GM12878 (cell line): Measurements from ENCODE around the gene ENOX1. TPM values are rescaled to one million over a fixed set of nuclear protein-coding genes. Genes with fewer than 3 reads are reported as not detected.

Experiments used
- ATAC-seq: fragments of 200-7000 bp; cut with Tn5 transposase; 3 replicates; pipeline ENCODE4 v1.9.1; 2020; ENCODE audit warnings: mild to moderate bottlenecking, moderate library complexity
- BruUV-seq: library from RNA; stranded (reverse); fragments of 400-500 nt; replicated peaks from 2 replicates; lab custom pipeline; 2021; lab: Mats Ljungman, UMichigan
- CTCF ChIA-PET: fragments of 300-600 bp; sonication (Branson Sonifier 250); formaldehyde crosslinking; extraction: SDS; loops from one replicate; lab custom pipeline; 2021; ENCODE audit warnings: inconsistent platforms; lab: Yijun Ruan, JAX
- POLR2A ChIA-PET: fragments of 350-600 bp; formaldehyde crosslinking; extraction: SDS; loops from one replicate; lab custom pipeline; 2021; ENCODE audit warnings: inconsistent platforms; lab: Charles Lee
- RAD21 ChIA-PET: fragments of 300-600 bp; sonication (Branson Sonifier 250); formaldehyde crosslinking; loops from one replicate; lab custom pipeline; 2023; ENCODE audit warnings: antibody characterized with exemption; ENCODE audit not compliant: unreplicated experiment; lab: Charles Lee
- SMC1A ChIA-PET: fragments of 300-600 bp; sonication (Branson Sonifier 250); formaldehyde crosslinking; loops from one replicate; lab custom pipeline; 2023; ENCODE audit not compliant: unreplicated experiment, uncharacterized antibody; lab: Charles Lee
- DNase-seq: peaks from one replicate; pipeline ENCODE4 v3.0.0-alpha.2; 2011; ENCODE audit warnings: low read depth, low spot score
- FAIRE-seq: peaks from 3 replicates; lab custom pipeline; 2011; peaks lifted over from hg19 to GRCh38; lab: Jason Lieb, UNC
- H2AFZ ChIP-seq: 2 replicates; pipeline ENCODE4 v1.6.0; 2011; ENCODE audit warnings: low read depth, low read length, control low read depth; ENCODE audit not compliant: control insufficient read depth
- H3K27ac ChIP-seq: 2 replicates; pipeline ENCODE4 v1.5.1; 2011; ENCODE audit warnings: control low read depth; ENCODE audit not compliant: control insufficient read depth, insufficient read depth
- H3K27me3 ChIP-seq, 2 experiments: replicated peaks in 1 of 2; 2 replicates each; pipeline versions ENCODE4 v1.6.0 to v1.6.1; 2011; ENCODE audit warnings: low read length in 1 of 2; ENCODE audit not compliant: control insufficient read depth in 2 of 2, insufficient read depth in 2 of 2
- H3K36me3 ChIP-seq, 2 experiments: 2 replicates each; pipeline ENCODE4 v1.5.1; 2011; ENCODE audit warnings: low read length in 1 of 2; ENCODE audit not compliant: control insufficient read depth in 2 of 2, insufficient read depth in 2 of 2
- H3K4me1 ChIP-seq: 2 replicates; pipeline ENCODE4 v1.6.1; 2011; ENCODE audit warnings: mild to moderate bottlenecking, low read length, moderate library complexity, mixed read lengths; ENCODE audit not compliant: control insufficient read depth, insufficient read depth
- H3K4me2 ChIP-seq: 2 replicates; pipeline ENCODE4 v1.6.0; 2011; ENCODE audit warnings: control low read depth; ENCODE audit not compliant: control insufficient read depth, insufficient read depth
- H3K4me3 ChIP-seq: fragments of 200-600 bp; sonication (generic); 2 replicates; pipeline ENCODE4 v1.5.1; 2016
- H3K79me2 ChIP-seq: 2 replicates; pipeline ENCODE4 v1.6.0; 2011; ENCODE audit warnings: low read length; ENCODE audit not compliant: control insufficient read depth, insufficient read depth
- H3K9ac ChIP-seq: 2 replicates; pipeline ENCODE4 v1.8.0; 2011; ENCODE audit warnings: low read length, control low read depth, mixed read lengths; ENCODE audit not compliant: control insufficient read depth, insufficient read depth
- H3K9me3 ChIP-seq: replicated peaks from 3 replicates; pipeline ENCODE4 v1.5.1; 2011; ENCODE audit warnings: mild to moderate bottlenecking, low read length; ENCODE audit not compliant: control insufficient read depth, insufficient read depth
- H4K20me1 ChIP-seq: 2 replicates; pipeline ENCODE4 v1.6.0; 2011; ENCODE audit not compliant: control insufficient read depth, insufficient read depth
- BACH1 ChIP-seq: fragments of 450-650 bp; IDR thresholded peaks from 2 replicates; pipeline ENCODE4 v1.6.1; 2017; ENCODE audit warnings: mild to moderate bottlenecking, borderline replicate concordance
- CBX5 ChIP-seq: sonication (generic); IDR thresholded peaks from 2 replicates; pipeline ENCODE4 v1.6.1; 2016; ENCODE audit warnings: low read depth, moderate library complexity, mild to moderate bottlenecking, inconsistent platforms
- CREM ChIP-seq: IDR thresholded peaks from 2 replicates; pipeline ENCODE4 v1.6.1; 2014; ENCODE audit warnings: antibody characterized with exemption, low read depth
- GABPA ChIP-seq: IDR thresholded peaks from 2 replicates; pipeline ENCODE4 v1.6.1; 2014; ENCODE audit warnings: antibody characterized with exemption, low read depth, mild to moderate bottlenecking, inconsistent platforms
- RB1 ChIP-seq: fragments of 450-650 bp; formaldehyde crosslinking; IDR thresholded peaks from 2 replicates; pipeline ENCODE4 v1.6.1; 2017; ENCODE audit warnings: mild to moderate bottlenecking, borderline replicate concordance
- RBBP5 ChIP-seq: fragments of 200-600 bp; sonication (generic); conservative IDR thresholded peaks from 2 replicates; pipeline ENCODE4 v1.6.1; 2016
- SP1 ChIP-seq: IDR thresholded peaks from one replicate; pipeline ENCODE4 v1.6.1; 2011; ENCODE audit warnings: low read depth, low read length
- STAT1 ChIP-seq: fragments of 450-650 bp; conservative IDR thresholded peaks from 2 replicates; pipeline ENCODE4 v1.6.1; 2014; ENCODE audit warnings: antibody characterized with exemption, mild to moderate bottlenecking
- TCF3 ChIP-seq: IDR thresholded peaks from 2 replicates; pipeline ENCODE4 v1.6.1; 2012; ENCODE audit warnings: low read depth, mild to moderate bottlenecking, low read length, borderline replicate concordance; ENCODE audit not compliant: insufficient read depth
- WGBS: methylation state at CpG from one replicate; pipeline ENCODE4 v1.1.6; 2016; ENCODE audit warnings: low lambda C conversion rate; ENCODE audit not compliant: insufficient replicate concordance, insufficient coverage; ENCODE audit errors: missing lambda C conversion rate; 5-methylcytosine and 5-hydroxymethylcytosine counted together
- in situ Hi-C: fragments of 300-500 bp; cut with MboI; formaldehyde crosslinking; loops from 9 replicates; pipeline ENCODE4 v1.14.3; 2018; ENCODE audit warnings: mixed read lengths
- intact Hi-C: fragments of 100-400 bp; cut with micrococcal nuclease; formaldehyde crosslinking; loops from one replicate; pipeline ENCODE4 v1.14.2; 2022; ENCODE audit not compliant: unreplicated experiment
- polyA plus RNA-seq, 11 experiments: library from polyadenylated mRNA; depleted of rRNA in 4 of 11; unstranded in 6 of 11; stranded (reverse) in 5 of 11; fragments of >200 nt; fragmentation: Nextera tagmentation in 4 of 11; fragmentation: Illumina TruSeq in 1 of 11; extraction: Ambion mirVana in 4 of 11; extraction: Trizol in 1 of 11; gene quantifications; 1 replicate in 1 of 11; 2 replicates in 10 of 11; pipeline versions ENCODE4 v1.2.1 to v1.2.3, GENCODE V29; 2011 to 2016; ENCODE audit warnings: inconsistent platforms in 2 of 11, missing spikeins in 2 of 11, low read depth in 1 of 11
- total RNA-seq, 4 experiments: library from RNA; depleted of rRNA in 3 of 4; stranded (reverse); fragments of >200 nt in 3 of 4; fragmentation: Illumina TruSeq in 1 of 4; extraction: Trizol in 1 of 4; gene quantifications; 2 replicates each; pipeline versions ENCODE4 v1.2.1 to v1.2.3, GENCODE V29; 2013 to 2021
- TF ChIP-seq, protein P1 (sequence below): fragments of 450-650 bp; IDR thresholded peaks from 2 replicates; pipeline ENCODE4 v1.6.1; 2017; ENCODE audit warnings: mild to moderate bottlenecking

Gene ENOX1
- total and polyA plus RNA-seq, 10 of the 15 experiments (the other 5 are each of a cell fraction or from before 2014, with no cell fraction given) = 0.11 to 0.26 (median 0.15) TPM

DNA sequence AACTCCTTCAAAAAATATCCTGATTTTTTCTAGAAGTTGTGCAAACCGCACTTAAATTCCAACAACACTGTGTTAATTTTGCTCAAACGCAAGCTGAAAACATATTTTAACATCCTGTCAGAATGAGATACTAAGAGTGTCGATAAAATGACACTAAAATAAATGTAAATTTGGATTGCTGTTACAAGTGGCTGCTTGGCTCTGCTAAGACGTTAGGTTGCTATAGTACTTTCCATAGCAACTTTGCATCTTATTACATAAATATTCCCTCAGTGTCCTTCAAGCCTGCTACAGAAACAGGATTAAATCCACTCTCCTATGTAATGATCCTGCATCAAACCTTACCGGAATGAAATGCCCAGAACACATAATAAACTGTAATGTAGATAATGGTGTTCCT, 471.2 kb downstream of the ENOX1 start:
- in situ Hi-C loops (no loop called here), intact Hi-C loops (no loop called here)
- Histone ChIP-seq H3K4me3 (no peak overlapping the region), H3K4me2 (no peak overlapping the region), H2AFZ (no peak overlapping the region), H3K27me3 (no peaks in the 10 kb centered on the region), H3K9ac (no peak overlapping the region), H3K79me2 (no peaks in the 10 kb centered on the region), H4K20me1 (no peaks in the 10 kb centered on the region), H3K4me1 (no peaks in the 10 kb centered on the region), H3K36me3 (no peaks in the 10 kb centered on the region), H3K9me3 (no peaks in the 10 kb centered on the region), H3K27ac (no peak overlapping the region)
- no TSS peak for BruUV-seq
- TF ChIP-seq STAT1 = no peak
- TF ChIP-seq, protein P1, sequence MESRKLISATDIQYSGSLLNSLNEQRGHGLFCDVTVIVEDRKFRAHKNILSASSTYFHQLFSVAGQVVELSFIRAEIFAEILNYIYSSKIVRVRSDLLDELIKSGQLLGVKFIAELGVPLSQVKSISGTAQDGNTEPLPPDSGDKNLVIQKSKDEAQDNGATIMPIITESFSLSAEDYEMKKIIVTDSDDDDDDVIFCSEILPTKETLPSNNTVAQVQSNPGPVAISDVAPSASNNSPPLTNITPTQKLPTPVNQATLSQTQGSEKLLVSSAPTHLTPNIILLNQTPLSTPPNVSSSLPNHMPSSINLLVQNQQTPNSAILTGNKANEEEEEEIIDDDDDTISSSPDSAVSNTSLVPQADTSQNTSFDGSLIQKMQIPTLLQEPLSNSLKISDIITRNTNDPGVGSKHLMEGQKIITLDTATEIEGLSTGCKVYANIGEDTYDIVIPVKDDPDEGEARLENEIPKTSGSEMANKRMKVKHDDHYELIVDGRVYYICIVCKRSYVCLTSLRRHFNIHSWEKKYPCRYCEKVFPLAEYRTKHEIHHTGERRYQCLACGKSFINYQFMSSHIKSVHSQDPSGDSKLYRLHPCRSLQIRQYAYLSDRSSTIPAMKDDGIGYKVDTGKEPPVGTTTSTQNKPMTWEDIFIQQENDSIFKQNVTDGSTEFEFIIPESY = no peak
- no peak for TF ChIP-seq RBBP5
- no peak for TF ChIP-seq RB1
- no peak for TF ChIP-seq CREM
- RAD21 ChIA-PET = no interaction called here
- DNase-seq (no peak), ATAC-seq (no peak), FAIRE-seq (no peak)
- WGBS = 53% methylated on average over 5 of the region's 5 CpGs
- POLR2A ChIA-PET = interaction anchor here (0.7 kb wide), 1 partner anchor 12 kb away, joined by 3 read pairs; no protein-coding TSS in a partner anchor
- CTCF ChIA-PET = interaction anchor here (0.6 kb wide), 1 partner anchor 223 kb away, joined by 3 read pairs; no protein-coding TSS in a partner anchor
- SMC1A ChIA-PET = no interaction called here

DNA sequence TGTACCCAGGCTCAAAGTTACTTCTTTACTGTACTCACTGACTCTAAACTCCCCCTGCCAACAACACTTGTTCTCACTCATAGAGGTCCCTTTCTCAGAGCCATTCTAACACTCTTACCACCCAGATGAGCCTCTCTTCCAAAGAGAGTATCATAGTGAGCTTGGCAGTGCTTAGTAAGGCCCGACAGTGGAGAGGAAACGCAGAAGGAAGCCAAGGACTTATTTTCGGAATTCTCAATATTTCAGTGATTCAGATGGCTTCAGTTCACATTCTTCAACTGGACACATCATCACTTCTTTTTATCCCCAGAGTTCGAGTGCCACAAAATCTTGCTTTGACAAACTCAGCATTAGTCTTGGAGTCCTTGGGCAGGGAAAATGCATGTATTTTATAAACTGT, 477.5 kb downstream of the ENOX1 start:
- H3K79me2 ChIP-seq = no peaks in the 10 kb centered on the region
- POLR2A ChIA-PET = interaction anchor here (0.7 kb wide), 1 partner anchor 36 kb away, joined by 7 read pairs; no protein-coding TSS in a partner anchor
- H3K4me1 ChIP-seq = peaks cover 19% of the 10 kb centered on the region
- ATAC-seq (no peak), FAIRE-seq (no peak), DNase-seq (no peak)
- CTCF ChIA-PET = no interaction called here
- TF ChIP-seq CBX5 (no peak), GABPA (no peak), TCF3 (no peak), SP1 (no peak), BACH1 (no peak)
- H2AFZ ChIP-seq = no peak overlapping the region
- 57% methylated on average over 4 of the region's 4 CpGs for WGBS
- no peak overlapping the region for H3K9ac ChIP-seq
- RAD21 ChIA-PET = no interaction called here
- in situ Hi-C loops = loop anchor here (10.0 kb wide), 1 partner anchor 495 kb away; no protein-coding TSS in a partner anchor
- BruUV-seq = no TSS peak
- SMC1A ChIA-PET = no interaction called here
- intact Hi-C loops = no loop called here
- H3K27ac ChIP-seq = no peak overlapping the region
- H4K20me1 ChIP-seq = no peaks in the 10 kb centered on the region
- no peak overlapping the region for H3K4me2 ChIP-seq
- no peaks in the 10 kb centered on the region for H3K27me3 ChIP-seq
- H3K36me3 ChIP-seq = no peaks in the 10 kb centered on the region
- H3K4me3 ChIP-seq = no peak overlapping the region
- no peaks in the 10 kb centered on the region; the same call in 2 of the 3 replicates for H3K9me3 ChIP-seq
